Psoas muscle (tissue), 8 donors: ENCODE measurements around the gene PLEKHM2. TPM values are rescaled to one million over a fixed set of nuclear protein-coding genes. Genes with fewer than 3 reads are reported as not detected.
A peak's percentile ranks its signal among the peaks of the same experiment; 100 is the strongest.

Experiments
- ATAC-seq, 4 donors: fragments of 200-7000 bp; cut with Tn5 transposase; one replicate each; pipeline ENCODE4 v1.9.1; 2020; ENCODE audit warnings: moderate library complexity in 3 of 4, mild to moderate bottlenecking in 2 of 4
- DNase-seq, 2 donors: peaks; one replicate each; pipeline ENCODE4 v3.0.0-alpha.2; 2020
- H3K27ac ChIP-seq: fragments of 200-600 bp; one replicate; pipeline ENCODE4 v1.8.0; 2022
- H3K27me3 ChIP-seq, 3 donors: fragments of 200-600 bp in 1 of 3; one replicate each; pipeline versions ENCODE4 v1.6.1 to v1.8.0; 2013 to 2022; ENCODE audit warnings: low read length in 2 of 3, mild to moderate bottlenecking in 2 of 3, moderate library complexity in 1 of 3; ENCODE audit not compliant: insufficient read depth in 3 of 3
- H3K36me3 ChIP-seq, 2 donors: fragments of 200-600 bp in 1 of 2; one replicate each; pipeline versions ENCODE4 v1.6.1 to v1.8.0; 2013 to 2022; ENCODE audit warnings: low read depth in 1 of 2, mild to moderate bottlenecking in 1 of 2, moderate library complexity in 1 of 2; ENCODE audit not compliant: insufficient read depth in 1 of 2
- H3K4me1 ChIP-seq: fragments of 200-600 bp; one replicate; pipeline ENCODE4 v1.8.0; 2022
- H3K4me3 ChIP-seq: fragments of 200-600 bp; one replicate; pipeline ENCODE4 v1.8.0; 2022; ENCODE audit warnings: mild to moderate bottlenecking
- H3K9me3 ChIP-seq: fragments of 200-600 bp; one replicate; pipeline ENCODE4 v1.8.0; 2022
- CTCF ChIP-seq: fragments of 200-600 bp; IDR thresholded peaks from one replicate; pipeline ENCODE4 v1.8.0; 2022; ENCODE audit warnings: antibody characterized with exemption
- WGBS, 3 donors: extraction: QIAGEN DNeasy Blood & Tissue Kit; methylation state at CpG; one replicate each; pipeline versions ENCODE4 v1.1.6 to v1.1.7; 2013; 5-methylcytosine and 5-hydroxymethylcytosine counted together
- intact Hi-C, 2 donors: fragments of 100-400 bp; cut with DNase I; formaldehyde crosslinking; loops; one replicate each; pipeline versions ENCODE4 v1.11.0 to v1.14.2; 2022
- polyA plus RNA-seq, 3 donors: library from polyadenylated mRNA; stranded (reverse); fragments of 200-250 nt; gene quantifications; one replicate each; pipeline ENCODE4 v1.2.3, GENCODE V29; 2013
- total RNA-seq, 4 donors: library from RNA; stranded (reverse); fragmentation: NEBNext Ultra II Directional in 2 of 4; extraction: Animal tissue kit (Norgen Biotek cat#: 25700) in 2 of 4; gene quantifications; one replicate each; pipeline versions ENCODE4 v1.2.1 to v1.2.4, GENCODE V29; 2021 to 2023
- donor health status: healthy with polysubstance abuse.
- donor health status: DM: no; HTN: no; CAD: no; lungs with moderate emphysema.
- donor health status: Bipolar disorder and iron deficiency.
- donor health status: healthy.
- donor health status: DM: yes; HTN: yes; CAD: no.
- donor health status: DM: no; HTN: no; CAD: no.
- donor health status: DM: no; HTN: no; CAD: no.
- donor health status: DM: yes; HTN: yes; CAD: no.

Gene PLEKHM2
- total and polyA plus RNA-seq, 7 donors, result 78.1 to 177 (median 148) TPM

GRCh38 chr1:15727021-15727420 lies 42.9 kb downstream of the PLEKHM2 start:
- no peak overlapping the region for H3K4me3 ChIP-seq
- DNase-seq, result peak in 1 of 2 donors; percentile 52
- intact Hi-C loops, result no loop called here
- peaks cover 3 to 97% of the 10 kb centered on the region in 2 donors for H3K36me3 ChIP-seq
- peaks cover 37% of the 10 kb centered on the region for H3K4me1 ChIP-seq
- no peak for TF ChIP-seq CTCF
- no peaks in the 10 kb centered on the region for H3K9me3 ChIP-seq
- WGBS, 3 donors, result 58 to 72% (median 62%) methylated on average over 20 to 21 of the region's 21 CpGs
- H3K27ac ChIP-seq, result peak overlapping the region; percentile 77
- no peaks in the 10 kb centered on the region for H3K27me3 ChIP-seq
- ATAC-seq, result peak in 3 of 4 donors; percentile 11 to 24 (median 14)

- DNase-seq (peak; percentile 51 to 80), ATAC-seq (peak; percentile 65 to 78 (median 76))
- Histone ChIP-seq H3K36me3 (peaks cover 3 to 98% of the 10 kb centered on the region in 2 donors), H3K4me3 (no peak overlapping the region), H3K27me3 (no peaks in the 10 kb centered on the region), H3K27ac (peak overlapping the region; percentile 77), H3K9me3 (no peaks in the 10 kb centered on the region), H3K4me1 (peaks cover 35% of the 10 kb centered on the region)
- no peak for TF ChIP-seq CTCF
- 24 to 46% (median 33%) methylated on average over 13 of the region's 13 CpGs for WGBS, 3 donors
- intact Hi-C loops, result no loop called here
Measured at GRCh38 chr1:15727424-15727823, 43.3 kb downstream of the PLEKHM2 start.

GRCh38 chr1:15727866-15728534 lies 43.9 kb downstream of the PLEKHM2 start:
- TF ChIP-seq CTCF, result no peak
- intact Hi-C loops, result no loop called here
- peak; percentile 68 to 82 (median 76) for ATAC-seq
- H3K27ac ChIP-seq, result peak overlapping the region; percentile 77
- WGBS, 3 donors, result 45 to 77% (median 52%) methylated on average over 20 to 23 of the region's 23 CpGs
- H3K36me3 ChIP-seq, result peaks cover 3 to 98% of the 10 kb centered on the region in 2 donors
- H3K9me3 ChIP-seq, result no peaks in the 10 kb centered on the region
- peaks cover 31% of the 10 kb centered on the region for H3K4me1 ChIP-seq
- H3K4me3 ChIP-seq, result no peak overlapping the region
- H3K27me3 ChIP-seq, result no peaks in the 10 kb centered on the region
- DNase-seq, result peak; percentile 44 to 77

GRCh38 chr1:15728937-15729657 lies 45.0 kb downstream of the PLEKHM2 start:
- intact Hi-C loops, result no loop called here
- no peaks in the 10 kb centered on the region for H3K27me3 ChIP-seq
- no peaks in the 10 kb centered on the region for H3K9me3 ChIP-seq
- H3K36me3 ChIP-seq, result peaks cover 3 to 98% of the 10 kb centered on the region in 2 donors
- ATAC-seq (no peak), DNase-seq (peak in 1 of 2 donors; percentile 46)
- TF ChIP-seq CTCF, result no peak
- 77 to 82% (median 81%) methylated on average over 22 of the region's 22 CpGs for WGBS, 3 donors
- H3K27ac ChIP-seq, result peak overlapping the region; percentile 77
- no peak overlapping the region for H3K4me3 ChIP-seq
- peaks cover 27% of the 10 kb centered on the region for H3K4me1 ChIP-seq
